Measurements from ENCODE around the gene CTCF.

CTCF gene

DNA sequence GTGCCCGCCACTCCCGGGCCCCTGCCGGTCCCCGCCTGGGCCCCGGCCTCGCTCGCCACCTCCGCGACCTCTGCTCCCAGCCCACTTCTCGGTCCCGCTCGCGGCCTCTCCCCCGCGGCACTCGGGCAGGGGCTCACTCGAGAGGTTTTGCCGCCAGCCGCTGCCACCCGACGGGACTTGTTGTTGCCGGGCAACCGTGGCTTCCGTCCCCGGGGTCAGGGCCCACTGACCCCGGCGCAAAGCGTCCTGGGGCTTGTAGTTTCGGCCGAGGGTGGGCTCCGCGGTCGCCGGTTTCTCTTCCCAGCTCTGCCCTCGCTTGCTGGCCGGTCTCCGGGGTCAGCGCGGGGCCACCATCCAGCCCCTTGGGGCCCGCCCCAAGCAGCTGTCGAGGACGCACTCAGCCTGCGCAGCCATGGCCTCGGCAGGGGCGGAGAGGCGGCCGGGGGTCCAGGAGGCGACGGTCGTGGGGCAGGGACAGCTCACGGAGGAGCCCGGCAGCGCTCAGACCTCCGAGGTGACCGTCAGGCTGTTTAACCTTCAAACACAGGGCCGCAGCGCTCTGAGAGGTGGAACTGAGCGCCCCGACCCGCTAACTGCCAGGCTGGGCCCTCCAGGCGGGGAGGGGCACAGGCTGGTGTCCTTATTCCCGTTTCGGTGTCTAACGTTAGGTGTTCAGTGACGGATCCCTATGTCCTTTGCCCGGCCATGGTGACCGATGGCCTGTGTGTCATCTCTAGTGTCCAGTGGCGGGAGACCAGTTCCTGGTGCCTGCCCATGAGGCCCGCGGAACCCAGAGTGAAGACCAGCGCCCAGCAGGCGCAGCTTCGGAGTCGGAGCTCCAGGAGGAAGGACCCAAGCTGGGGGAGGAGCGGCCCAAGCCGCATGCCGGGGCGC is 104.5 kb downstream of the CTCF start, which contains the start of the genes C16orf86 and ENKD1:
TSS of gene C16orf86 (plus strand) at position 256 of the 894 bp plus-strand sequence. CDS start at position 413, 157 bp downstream.
TSS of gene ENKD1 (minus strand) at position 192 of the 894 bp plus-strand sequence. CDS start 308 bp downstream, outside the sequence.
- DNase-seq: peak; percentile 75 to 85

DNA sequence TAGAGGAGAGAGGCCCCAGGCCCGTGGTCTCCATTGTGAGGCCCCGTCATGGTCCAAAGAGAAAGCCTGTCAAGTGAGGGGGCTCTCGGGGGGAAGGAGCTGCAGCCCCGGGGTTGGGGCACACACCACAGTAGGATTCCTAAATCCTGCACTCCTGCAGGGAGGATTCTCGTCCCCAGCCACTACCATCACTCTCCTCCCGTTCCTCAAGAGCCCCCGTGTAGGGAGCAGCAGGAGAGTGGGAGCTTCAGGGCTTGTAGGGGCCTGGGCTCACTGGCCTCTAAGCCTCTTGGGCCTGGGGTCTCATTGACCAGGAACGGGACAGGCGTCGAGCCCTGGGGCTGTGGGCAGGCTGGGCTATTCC is 105.1 kb downstream of the CTCF start:
- no peak for DNase-seq

DNA sequence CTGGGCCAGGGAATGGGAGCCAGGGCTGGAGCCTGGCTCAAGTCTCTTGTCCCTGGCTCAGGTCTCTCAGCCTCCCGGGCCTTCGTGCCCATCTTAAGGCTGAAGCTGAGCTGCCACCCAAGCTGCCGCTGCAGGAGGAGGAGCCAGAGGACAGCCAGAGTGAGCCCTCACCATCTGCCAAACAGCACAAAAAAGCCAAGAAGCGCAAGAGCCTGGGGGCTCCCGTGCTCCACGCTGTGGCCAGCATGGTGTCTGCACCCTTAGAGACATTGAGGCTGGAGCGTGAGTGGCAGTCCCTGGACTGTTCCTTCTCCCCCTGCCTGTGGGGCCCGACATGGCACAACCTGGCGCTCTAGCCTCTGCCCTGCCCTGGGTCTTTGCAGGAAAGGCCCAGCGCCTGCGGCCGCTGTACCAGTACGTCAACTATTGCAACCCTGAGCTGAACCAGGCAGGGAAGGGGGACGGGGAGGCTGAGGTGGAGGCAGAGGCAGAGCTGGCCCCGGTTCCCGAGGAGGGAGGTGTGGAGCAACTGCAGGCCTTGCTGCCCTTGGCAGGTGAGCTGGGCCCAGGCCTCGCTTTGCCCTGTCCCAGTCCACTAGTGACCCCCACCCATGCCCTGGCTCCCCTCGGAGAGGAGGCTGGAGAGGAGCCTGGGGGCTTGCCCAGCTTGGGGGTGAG is 105.6 kb downstream of the CTCF start:
- DNase-seq: peak; percentile 90 to 91

DNA sequence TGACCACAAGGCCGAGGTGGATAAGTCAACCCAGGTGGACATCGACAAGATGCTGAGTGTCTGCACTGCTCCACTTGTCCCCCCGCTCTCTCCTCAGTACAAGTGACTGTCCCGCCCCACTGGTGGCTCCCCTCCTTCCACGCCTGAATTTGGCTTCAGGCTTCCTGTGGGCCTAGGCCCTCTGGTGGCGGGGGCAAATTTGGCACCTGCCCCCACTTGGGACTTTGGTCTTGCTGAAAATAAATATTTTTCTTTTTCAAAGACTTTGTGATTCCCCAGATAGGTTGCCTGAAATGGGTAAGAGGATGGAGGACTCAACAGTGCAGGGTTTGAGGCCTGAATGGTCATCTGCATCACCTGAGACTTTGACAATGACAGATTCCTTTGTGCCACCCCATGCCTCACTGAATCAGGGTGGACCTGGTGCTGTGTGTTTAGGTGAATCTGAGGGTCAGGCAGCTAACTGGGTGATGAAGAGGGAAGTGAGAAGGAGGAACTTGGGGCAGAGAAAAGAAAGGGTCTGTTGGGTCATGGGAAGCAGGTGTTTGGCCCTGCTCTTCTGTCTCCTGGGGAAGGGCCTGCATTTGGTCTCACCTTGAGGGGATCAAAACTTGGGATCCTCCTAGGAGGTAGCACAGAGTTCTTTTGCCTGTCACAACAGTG is 106.3 kb downstream of the CTCF start:
- no peak for DNase-seq

DNA sequence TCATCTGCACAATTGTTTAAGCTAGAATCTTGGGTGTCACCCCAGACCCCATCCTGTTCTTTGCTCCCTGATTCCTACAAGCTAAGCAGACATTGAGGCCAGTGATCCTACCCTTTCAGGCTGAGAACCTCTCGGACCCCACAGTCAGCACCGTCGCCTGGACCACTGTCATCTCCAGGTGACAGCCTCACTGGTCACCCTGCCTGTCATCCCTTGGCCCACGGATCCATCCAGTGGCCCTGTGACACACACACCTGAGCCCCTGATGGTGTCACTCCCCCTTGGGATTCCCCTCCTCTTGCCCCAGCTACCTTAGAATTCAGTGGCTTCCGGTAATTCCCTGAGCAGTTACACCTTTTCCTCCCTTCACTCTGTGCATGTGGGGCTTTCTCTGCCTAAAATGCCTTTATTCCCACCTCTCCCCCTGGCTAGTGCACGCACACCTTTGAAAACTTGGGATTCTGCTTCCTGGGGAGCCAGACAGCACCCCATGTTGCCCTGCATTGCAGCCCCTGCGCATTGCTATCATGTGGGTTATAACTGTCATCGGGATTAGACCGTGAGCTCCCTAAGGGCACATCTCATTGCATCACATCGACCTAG is 107.3 kb downstream of the CTCF start:
- no peak for DNase-seq

DNA sequence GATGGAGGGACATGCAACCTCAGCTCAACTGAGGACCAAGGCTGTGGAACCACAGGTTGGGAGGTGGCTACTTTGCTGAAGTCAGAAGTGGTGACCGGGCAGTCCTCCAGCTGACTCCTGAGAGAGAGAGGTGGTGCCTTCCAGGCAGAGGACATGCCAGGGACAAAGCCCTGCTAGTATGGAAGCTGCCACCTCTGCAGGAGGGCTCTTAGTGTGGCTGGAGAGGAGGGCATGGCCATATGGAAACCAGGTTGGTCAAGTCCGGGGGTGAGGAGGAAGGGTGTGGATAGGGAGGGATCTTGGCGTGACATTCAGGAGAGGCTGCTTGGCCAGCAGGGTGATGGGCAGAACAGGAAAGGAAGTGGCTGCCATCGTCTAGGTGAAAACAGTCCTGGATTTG is 110.0 kb downstream of the CTCF start:
- DNase-seq: no peak

DNA sequence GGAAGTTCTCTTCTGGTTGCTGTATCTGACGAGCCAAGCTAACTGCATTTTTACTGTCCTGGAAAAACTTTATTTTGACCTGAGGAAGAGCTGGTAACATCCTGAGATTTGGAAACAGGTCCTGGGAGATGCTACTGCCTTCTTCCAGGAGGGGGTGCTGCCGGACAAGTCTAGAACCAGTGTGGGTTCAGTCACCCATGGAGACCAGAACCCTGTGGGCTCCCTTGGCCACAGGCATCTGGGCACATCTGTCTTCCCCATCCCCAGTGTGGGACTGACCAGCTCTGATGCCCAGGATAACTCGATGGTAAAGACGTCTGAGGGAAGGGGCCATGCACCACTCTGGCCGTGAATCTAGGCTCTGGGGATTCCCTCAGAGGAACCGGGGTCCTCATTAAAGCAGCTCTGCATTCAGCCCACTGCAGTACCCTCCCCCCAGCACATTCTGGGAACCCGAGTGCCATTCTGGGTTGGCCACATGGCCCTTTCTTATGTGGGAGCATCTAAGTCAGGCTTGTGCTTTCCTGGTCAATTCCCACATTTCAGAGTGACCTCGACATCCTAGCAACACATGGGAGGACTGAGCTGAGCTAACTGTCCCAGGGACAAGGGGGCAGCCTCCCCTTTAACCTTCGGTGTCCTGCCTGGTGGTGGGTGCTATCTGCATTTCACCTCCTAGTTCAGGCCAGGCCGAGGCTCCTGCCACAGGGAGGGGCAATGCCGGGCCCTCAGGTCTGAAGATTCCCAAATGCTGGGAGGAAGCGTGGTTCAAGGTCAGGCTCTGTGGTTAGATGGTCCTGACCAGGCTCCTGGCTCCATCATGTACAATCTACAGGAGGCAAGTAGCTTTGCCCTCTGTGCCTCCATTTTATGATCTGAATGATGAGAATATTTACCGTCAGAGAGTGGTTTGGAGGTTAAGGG is 110.7 kb downstream of the CTCF start:
- DNase-seq: peak; percentile 78 to 83

DNA sequence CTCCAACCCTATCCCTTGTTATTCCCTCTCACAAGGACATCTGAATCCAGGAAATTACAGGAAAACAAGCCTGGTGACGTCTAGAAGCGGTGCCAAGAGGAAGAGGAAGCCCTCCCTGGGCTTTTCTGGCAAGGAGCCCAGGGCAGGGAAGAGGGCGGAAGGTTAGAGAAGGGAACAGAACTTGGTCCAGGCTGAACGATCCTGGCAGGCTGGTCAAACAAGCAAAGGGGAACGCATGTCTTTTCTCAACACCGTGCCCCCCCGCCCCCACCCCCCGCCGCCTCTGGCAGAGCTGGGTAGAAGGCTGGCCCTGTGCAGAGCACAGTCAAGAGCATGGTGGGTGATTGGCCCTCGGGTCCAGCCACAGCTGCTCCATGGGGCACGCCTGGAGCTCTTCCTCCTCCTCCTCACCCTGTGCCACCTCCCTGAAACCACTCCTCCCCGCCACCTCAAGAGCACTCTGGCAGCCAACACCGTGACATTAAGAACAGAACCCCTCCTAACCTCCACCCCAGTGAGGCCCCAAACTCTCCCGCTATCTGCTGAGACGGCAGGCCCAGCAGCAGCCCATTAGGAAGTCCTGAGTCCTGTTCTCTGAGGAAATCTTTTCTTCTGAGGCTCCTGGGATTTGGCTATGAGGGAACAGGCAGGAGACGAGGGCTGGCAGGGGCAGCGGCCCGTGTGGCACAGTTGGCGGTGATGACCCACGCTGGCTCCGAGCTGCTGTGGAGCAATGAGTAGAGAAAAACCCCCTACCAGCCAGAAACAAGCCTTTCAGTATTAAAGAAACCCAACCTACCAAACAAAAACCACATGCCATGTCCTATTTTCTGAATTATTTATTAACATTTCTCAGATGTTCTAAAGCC is 111.6 kb downstream of the CTCF start:
- DNase-seq: peak; percentile 82 to 85

DNA sequence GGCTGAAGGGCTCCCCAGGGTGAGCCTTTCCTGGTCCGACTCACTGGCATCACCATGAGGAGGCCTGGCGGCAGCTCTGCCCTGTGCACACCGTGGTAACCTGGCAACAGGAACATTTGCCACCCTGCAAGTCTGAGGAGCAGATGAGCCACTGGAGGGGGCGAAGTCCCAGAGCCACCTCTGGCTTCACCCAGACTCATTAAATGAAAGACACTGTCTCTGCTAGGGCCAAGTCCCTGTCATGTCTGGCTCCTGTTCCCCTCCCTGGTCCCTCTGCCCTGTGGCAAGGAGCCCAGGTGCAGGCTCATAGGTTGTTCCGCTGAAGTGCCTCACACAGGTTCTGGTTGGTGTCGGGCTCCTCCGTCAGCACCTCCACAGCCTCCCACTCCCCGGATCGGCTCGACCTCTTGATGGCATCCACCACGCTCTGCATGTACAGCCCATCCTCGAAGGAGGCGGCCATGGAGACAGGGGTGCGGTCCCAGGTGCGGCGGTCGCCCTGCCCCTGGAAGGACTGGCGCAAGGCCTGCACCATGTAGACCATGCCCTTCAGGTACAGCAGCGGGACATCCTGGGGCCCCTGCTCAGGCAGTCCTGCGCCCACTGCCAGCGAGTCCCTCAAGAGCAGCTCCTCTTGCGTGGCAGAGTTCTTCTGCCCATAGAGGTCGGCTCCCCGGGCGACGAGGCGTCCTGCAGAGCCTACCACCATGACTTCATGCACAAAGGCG is 112.7 kb downstream of the CTCF start:
- no peak for DNase-seq

DNA sequence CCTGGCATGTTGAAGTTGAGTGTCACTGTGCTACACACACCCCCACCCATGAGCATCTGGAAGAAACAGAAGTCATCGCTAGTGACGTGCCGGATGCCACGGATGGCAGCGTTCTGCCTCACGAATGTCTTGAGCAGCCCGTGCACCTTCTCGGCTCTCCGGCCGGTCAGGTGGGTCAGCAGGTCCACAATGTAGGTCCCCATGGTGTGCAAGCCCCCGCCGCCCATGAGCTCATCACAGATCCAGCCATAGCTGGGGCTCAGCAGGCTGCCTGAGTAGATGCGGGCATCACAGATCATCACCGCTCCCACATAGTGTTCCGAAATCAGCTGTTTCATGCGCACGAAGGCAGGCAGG is 113.2 kb downstream of the CTCF start:
- no peak for DNase-seq

DNA sequence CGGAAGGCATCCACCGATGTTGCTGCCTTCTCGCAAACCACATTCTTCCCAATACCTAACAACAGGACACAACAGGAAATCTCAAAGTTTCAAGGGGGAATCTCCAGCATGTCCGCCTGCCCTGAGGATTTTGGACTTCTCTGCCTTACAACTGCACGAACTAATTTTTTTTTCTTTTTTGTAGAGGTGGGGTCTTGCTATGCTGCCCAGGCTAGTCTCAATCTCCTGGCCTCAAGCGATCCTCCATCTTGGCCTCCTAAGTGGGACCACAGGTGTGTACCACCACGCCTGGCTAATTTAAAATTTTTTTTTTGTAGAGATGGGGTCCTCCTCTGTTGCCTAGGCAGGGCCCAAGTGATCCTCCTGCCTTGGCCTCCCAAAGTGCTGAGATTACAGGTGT is 113.7 kb downstream of the CTCF start:
- no peak for DNase-seq

DNA sequence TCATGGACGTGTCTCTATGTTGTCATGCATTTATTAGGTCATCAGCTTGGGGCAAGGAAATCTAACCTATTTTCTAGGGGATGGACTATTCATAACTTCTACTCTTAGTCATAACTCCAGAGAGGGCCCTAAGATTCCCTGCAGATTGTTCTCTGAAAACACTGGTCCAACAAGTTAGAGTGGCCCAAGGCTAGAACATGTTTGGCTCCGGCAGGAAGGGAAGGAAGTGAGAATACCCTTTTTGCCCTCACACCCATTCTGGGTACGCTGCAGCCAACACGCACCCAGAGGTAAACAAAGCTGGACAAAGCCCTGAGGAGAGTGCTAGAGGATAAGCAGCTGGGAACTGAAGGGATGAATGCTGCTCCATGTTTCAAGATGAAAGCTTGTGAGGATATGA is 114.2 kb downstream of the CTCF start:
- DNase-seq: no peak

DNA sequence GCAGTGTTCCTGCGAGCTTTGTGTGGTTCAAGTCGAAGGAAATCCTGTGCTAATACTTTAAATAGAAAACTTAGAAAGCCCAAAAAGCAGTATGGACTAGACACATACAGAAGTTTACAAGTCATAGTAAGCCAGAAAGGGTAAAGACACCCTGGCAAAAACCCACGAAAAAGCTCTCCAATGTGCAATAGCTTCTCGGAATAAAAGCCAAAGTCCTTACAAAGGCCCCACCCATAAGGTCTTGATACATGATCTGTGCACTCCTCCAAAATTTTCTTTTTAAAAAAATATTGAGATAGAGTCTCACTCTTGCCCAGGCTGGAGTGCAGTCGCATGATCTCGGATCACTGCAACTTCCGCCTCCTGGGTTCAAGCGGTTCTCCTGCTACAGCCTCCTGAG is 114.6 kb downstream of the CTCF start:
- DNase-seq: no peak

DNA sequence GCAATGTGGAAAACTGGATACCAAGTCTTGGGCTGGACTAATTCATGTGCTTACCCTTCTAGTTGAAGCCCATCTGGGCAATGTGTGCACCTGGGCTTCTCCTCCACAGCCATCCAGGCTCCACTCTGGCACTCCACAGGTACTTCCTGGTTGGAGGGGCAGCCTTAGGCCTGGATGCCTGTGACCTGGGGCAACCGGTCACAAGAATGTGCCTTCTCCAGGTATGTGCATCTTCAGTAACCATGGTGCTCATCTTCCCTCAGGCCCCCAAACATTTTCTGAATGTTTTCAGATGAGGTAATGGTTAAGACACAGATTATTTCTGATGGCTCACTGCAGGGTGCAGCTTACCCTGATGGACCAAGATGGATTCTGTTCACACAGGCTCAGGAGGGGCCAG is 115.4 kb downstream of the CTCF start:
- DNase-seq: no peak

DNA sequence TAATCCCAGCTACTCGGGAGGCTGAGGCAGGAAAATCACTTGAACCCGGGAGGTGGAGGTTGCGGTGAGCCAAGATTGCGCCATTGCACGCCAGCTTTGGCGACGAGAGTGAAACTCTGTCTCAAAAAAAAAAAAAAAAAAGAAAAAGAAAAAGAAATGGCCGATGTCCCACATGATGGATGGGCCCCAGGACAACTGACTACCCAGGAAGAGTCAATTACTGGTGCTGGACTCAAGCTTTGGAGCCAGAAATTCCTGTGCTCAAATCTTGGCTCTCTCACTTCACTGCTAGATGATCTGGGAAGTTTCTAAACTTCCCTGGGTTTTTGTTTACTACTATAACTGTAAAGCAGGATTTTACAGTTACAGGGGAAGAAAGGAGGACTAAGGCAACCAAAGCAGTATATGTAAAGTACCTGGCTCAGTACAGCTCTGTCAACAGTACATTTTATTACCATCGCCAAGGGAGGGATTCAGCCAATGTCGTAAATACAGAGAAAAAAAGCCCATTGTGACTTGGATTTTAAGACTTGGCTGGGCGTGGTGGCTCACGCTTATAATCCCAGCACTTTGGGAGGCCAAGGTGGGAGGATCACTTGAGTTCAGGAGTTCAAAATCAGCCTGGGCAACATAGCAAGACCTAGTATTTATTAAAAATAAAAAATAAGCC is 116.2 kb downstream of the CTCF start:
- DNase-seq: no peak

DNA sequence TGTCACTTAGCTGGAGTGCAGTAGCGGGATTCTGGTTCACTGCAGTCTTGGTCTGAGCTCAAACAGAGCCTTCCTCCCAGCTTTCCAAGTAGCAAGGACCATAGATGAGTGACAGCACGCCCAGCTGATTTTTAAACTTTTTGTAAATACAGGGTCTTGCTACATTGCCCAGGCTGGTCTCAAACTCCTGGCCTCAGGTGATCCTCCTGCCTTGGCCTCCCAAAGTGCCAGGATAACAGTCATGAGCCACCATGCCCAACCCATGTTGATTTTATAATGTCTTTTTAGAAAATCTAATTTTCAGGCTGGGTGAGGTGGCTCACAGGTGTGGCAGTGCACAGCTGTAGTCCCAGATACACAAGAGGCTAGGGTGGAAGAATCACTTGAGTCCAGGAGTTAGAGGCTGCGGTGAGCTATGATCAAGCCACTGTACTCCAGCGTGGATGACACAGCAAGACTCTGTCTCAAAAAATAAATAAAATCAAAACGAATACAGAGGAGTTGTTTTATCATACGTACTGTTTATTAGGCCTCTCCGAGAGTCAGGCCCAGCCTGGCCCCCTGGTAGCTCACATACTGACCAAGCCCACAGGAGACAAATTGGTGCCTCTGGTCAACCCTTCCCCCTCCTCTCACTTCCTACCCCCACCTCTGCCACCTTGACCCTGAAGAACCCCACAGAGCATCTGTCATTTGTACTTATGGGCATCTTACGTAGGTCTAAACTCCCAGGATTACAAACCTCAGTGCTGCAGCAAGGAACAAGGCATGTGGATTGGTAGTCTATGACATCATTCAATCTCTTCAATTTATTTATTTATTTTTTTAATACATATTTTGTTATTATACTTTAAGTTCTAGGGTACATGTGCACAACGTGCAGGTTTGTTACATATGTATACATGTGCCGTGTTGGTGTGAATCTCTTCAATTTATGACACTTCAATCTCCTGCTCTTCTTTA is 117.9 kb downstream of the CTCF start:
- DNase-seq: no peak

DNA sequence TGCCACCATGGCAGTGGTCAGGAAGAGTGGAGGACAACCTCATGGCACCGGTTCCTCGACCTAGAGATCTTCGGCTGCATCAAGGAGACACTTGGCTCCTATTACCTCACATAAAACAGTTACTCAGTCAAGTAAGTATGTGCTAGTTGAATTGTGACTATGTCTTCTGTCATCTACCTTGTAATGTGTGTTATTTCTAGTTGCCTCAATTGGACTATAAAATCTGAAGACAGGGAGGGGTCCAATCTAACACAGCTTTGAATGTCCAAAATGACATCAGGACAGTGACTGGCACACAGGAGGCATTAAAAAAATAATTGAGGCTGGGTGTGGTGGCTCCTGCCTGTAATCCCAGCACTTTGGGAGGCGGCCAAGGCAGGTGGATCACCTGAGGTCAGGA is 121.4 kb downstream of the CTCF start:
- no peak for DNase-seq

DNA sequence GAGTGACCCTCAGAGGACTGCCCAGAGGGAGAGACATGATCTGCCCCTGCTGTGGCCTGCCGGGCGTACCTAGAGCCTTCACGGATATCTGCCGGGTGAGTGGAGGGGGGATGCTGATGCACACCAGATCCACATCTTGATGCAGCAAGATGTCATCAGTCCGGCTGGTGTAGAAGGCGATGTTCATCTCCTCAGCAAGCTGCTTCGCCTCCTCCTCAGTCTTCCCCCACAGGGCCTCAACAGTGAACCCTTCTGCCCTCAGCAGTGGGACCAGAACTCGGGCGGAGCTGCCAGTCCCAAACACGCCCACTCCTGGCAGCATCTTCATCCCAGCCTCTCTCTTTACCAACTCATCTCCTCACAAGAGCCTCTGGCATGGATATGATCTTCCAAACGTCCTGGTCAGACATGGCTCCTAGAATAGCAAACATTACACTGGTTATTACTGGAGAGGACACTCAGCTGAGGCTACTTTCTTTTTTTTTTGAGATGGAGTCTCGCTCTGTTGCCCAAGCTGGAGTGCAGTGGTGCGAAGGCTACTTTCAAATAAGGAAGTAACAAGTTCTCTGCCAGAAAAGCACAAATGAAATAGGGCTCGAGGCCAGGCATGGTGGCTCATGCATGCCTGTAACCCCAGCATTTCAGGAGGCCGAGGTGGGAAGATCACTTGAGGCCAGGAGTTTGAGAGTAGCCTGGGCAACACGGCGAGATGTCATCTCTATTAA is 123.2 kb downstream of the CTCF start:
- no peak for DNase-seq

Data from inflammatory macrophage (primary cell).